Measurements from ENCODE around the gene UBQLN4.

The UBQLN4 gene

GRCh38 chr1:156014829-156015228 lies 38.8 kb downstream of the UBQLN4 start:
- no peak for DNase-seq (ENCODE audit: low spot score)

GRCh38 chr1:156012051-156012817 lies 41.4 kb downstream of the UBQLN4 start:
- no peak for DNase-seq (ENCODE audit: low spot score)

- DNase-seq (ENCODE audit: low spot score): no peak
These were observed 44.2 kb downstream of the UBQLN4 start for GRCh38 chr1:156009404-156009803.

GRCh38 chr1:156006666-156007376 lies 46.8 kb downstream of the UBQLN4 start:
- DNase-seq (ENCODE audit: low spot score): no peak

GRCh38 chr1:156004843-156005584 lies 48.6 kb downstream of the UBQLN4 start:
- DNase-seq (ENCODE audit: low spot score): no peak

DNA sequence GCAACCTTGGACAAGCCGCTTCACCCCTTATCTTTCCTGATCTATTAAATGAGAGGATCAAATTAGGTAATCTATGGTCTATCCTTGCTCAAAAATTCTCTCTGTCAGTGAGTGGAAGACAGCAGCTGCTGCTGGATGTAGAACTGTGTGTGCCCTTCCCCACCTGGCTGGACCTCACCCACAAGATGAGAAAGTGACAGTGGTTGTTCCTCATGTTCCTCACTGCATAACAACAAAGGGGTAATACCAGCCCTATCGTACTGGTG lies 49.7 kb downstream of the UBQLN4 start:
- DNase-seq (ENCODE audit: low spot score): no peak

GRCh38 chr1:156002188-156002911 lies 51.2 kb downstream of the UBQLN4 start:
- DNase-seq (ENCODE audit: low spot score): no peak

DNA sequence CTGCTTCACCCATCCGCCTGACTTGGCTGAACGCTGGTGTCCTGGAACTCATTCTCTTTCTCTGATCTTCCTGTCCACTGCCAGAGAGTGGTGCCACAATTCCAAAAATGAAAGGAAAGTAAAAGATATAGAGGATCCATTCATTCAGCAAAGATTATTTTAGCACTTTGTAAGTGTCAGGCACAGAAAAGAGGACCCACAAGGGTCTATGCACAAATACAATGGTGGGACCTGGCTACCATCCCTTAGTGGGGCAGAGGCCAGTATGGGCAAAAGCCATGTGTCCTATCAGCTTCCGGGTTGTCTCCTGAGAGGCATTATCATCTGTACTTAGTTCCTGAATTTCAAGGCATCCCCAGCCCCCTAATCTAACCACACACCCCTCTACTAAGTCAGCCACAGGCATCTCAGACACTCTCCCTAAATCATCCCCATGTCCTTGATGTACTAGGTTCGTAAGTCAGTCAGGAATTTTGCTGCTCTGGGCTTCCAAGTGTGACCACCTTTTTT lies 51.9 kb downstream of the UBQLN4 start:
- no peak for DNase-seq (ENCODE audit: low spot score)

GRCh38 chr1:156001021-156001661 lies 52.5 kb downstream of the UBQLN4 start:
- DNase-seq (ENCODE audit: low spot score): no peak

GRCh38 chr1:155999964-156000363 lies 53.6 kb downstream of the UBQLN4 start:
- DNase-seq (ENCODE audit: low spot score): no peak

DNA sequence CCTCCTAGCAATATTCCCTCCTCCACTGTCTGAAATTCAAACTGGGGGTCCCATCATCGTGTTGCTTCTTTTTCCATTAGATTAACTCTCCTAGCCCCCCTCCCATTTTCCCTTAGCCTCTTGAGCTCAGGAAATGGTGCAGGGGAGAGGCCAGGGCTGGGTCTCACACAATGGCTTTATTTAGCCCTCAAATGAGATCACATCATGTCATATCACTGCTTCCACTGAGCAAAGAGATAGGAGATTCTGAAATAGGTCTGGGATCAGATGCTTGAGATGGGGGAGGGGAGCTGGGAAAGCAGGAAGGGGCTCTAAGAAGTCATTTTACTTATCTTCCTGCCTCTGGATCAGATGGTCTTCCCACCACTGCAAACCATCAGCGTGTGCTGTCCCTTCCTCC lies 57.4 kb downstream of the UBQLN4 start:
- DNase-seq (ENCODE audit: low spot score): no peak

DNA sequence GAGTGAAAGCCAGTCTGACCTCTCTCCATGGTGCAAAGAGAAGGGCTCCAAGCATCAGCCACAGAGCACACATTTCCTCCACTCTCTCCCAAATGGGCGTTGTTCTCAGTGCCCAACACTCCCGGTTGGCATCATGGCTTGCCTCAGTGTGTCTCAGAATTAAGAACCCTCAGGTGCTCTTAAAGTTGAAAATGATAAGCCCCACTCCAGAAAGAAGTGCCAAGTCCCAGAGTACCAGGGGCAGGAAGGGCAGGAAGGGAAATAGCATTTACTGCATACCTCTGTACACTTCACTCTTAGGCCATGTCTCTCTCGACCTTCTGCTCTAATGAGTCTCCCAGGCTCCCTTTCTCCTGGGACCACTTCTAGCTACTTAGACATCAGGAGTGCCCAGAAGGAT lies 60.0 kb downstream of the UBQLN4 start:
- DNase-seq (ENCODE audit: low spot score): no peak

GRCh38 chr1:155990005-155990739 lies 63.4 kb downstream of the UBQLN4 start:
- no peak for DNase-seq (ENCODE audit: low spot score)

DNA sequence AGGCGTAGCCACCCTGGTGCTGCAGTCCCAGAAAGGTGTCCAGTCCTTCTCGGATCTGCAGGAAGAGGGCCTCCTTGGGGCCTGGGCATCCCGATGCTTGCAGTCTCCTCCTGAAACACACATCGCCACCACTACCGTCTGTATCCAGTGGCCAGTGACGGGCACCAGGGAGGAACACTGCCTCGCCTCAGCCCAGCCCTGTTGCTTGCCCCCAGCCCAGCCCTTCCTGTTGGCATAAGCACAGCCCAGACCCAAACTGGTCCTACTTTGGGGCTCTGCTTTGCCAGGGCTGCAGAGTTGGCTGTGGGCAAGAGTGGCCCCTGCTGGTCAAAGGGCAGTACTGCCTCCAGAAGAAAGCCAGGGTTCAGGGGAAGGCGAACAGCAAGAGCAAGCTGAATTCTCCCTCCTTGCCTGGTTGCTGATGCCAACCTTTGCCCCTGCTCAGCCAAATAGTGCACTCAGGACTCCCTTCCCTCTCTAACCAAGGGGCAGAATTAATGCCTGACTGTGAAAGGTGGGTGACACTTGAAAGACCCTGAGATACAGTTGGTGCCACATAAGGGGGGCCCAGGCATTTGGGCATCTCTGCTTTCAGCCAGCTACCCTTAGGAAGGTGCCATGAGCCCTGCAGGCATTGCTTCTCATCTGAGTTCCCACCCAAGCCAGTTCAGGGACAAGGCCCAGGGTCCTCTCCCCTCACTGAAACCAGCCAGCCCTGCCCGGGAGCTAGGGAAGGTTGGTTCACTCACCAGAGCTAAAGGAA lies 64.2 kb downstream of the UBQLN4 start:
- DNase-seq (ENCODE audit: low spot score): peak; percentile 82

All from putamen (tissue), 1 donor.